ENCODE data around the gene EPOP. TPM values are rescaled to one million over a fixed set of nuclear protein-coding genes. Genes with fewer than 3 reads are reported as not detected.
A peak's percentile ranks its signal among the peaks of the same experiment; 100 is the strongest.

EPOP gene
- total and polyA plus RNA-seq, 2 of the 13 experiments (the other 11 are each of a cell fraction or from before 2014, with no cell fraction given) = 14.7 to 37.8 TPM

DNA sequence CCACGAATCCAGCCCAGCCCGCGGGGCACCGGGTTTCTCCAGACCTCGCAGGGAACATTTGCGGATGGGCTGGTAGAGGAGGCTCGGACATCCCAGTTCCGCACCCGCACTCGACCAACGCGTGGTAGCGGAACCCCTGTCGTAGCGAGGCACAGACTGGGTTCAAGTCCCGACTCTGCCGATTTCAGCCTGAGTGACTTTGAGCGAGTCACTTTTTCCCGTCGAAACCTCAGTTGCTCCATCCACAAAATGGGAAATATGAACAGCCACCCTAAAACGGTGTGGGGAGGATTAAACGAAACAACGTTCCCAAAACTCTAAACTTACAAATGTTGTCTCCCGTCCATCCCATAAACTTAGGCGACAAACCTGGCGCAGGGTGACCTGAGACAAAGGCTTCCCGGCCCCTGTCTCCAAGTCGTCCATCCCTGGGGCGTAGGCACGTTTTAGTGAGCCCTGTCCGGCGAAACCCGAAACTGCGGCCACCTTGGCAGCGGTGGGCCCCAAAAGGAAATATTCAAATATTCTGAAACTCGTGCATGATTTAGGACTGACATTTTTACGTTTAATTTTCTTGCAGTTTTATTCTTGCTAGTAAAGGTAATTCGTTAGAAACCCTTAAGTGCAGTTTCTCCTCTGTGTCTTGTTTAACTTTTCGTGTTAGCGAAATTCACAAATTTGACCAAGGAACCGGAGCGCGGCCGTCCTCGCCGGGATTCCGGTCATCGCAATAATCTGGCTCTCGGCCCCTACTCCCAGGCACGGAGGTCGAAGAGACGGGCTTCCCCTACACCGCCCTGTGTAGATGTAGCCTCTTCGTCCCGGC lies 28.4 kb upstream of the EPOP start:
- WGBS (ENCODE audit: low lambda C conversion rate) = 2% methylated on average over 45 of the region's 55 CpGs
- intact Hi-C loops (cut with micrococcal nuclease; ENCODE audit: unreplicated experiment) = no loop called here
- DNase-seq (ENCODE audit: low spot score) = no peak
- peaks cover 2 to 11% of the 10 kb centered on the region in 2 experiments for H3K36me3 ChIP-seq (replicated peaks in 1 of 2; ENCODE audit: control insufficient read depth in 1 of 2, insufficient read depth in 2 of 2, low read length in 2 of 2)
- peak overlapping the region; percentile 99 for H3K4me2 ChIP-seq (ENCODE audit: low read depth, low read length)
- no peak for ATAC-seq
- FAIRE-seq = no peak
- peaks cover 45% of the 10 kb centered on the region for H3K79me2 ChIP-seq (ENCODE audit: insufficient read depth, low read length)
- CTCF ChIA-PET (ENCODE audit: low intra/inter-chr PET ratio, low total read pairs) = interaction anchor here (1.8 kb wide), 1 partner anchor 27 kb away, joined by 4 read pairs; the partner anchor contains the start of gene CISD3
- TSS peak; percentile 81 for BruUV-seq (replicated peaks)
- peak overlapping the region; percentile 89 for H3K9ac ChIP-seq (ENCODE audit: insufficient read depth, low read depth, low read length)
- H4K20me1 ChIP-seq (ENCODE audit: insufficient read depth, low read length) = peaks cover 12% of the 10 kb centered on the region
- in situ Hi-C loops (cut with HindIII; ENCODE audit: extremely low pct_ligation_motif_present, low pct_unique_long_range_greater_than_20kb) = no loop called here
- no peak overlapping the region for H2AFZ ChIP-seq (ENCODE audit: low read length)
- peak overlapping the region; percentile 63 to 99 (median 71) for H3K4me3 ChIP-seq (replicated peaks in 1 of 3; ENCODE audit: insufficient read depth in 1 of 3, low read depth in 2 of 3, low read length in 3 of 3)
- H3K4me1 ChIP-seq (ENCODE audit: insufficient read depth, low read length) = peaks cover 67% of the 10 kb centered on the region
- no peaks in the 10 kb centered on the region for H3K9me3 ChIP-seq (ENCODE audit: low read length)
- POLR2A ChIA-PET = interaction anchor here (0.7 to 8.9 kb wide), 21 partner anchors 11 to 167 kb away, joined by 3 to 106 read pairs (median 6); partner anchors contain the start of genes CISD3, EPOP, LASP1 and PSMB3
- H3K27me3 ChIP-seq (ENCODE audit: control insufficient read depth in 1 of 2, insufficient read depth in 2 of 2, low read length in 2 of 2) = no peaks in the 10 kb centered on the region; a peak in 1 of 5 replicates
- H3K27ac ChIP-seq (ENCODE audit: extremely low read length, insufficient read depth, low read length) = peak overlapping the region; percentile 99
- peak; percentile 6; the same call in 1 of the 2 replicates for TF ChIP-seq ZNF572 (CRISPR knock-in tag; IDR thresholded peaks at IDR 0.05)
- TF ChIP-seq, protein P1, sequence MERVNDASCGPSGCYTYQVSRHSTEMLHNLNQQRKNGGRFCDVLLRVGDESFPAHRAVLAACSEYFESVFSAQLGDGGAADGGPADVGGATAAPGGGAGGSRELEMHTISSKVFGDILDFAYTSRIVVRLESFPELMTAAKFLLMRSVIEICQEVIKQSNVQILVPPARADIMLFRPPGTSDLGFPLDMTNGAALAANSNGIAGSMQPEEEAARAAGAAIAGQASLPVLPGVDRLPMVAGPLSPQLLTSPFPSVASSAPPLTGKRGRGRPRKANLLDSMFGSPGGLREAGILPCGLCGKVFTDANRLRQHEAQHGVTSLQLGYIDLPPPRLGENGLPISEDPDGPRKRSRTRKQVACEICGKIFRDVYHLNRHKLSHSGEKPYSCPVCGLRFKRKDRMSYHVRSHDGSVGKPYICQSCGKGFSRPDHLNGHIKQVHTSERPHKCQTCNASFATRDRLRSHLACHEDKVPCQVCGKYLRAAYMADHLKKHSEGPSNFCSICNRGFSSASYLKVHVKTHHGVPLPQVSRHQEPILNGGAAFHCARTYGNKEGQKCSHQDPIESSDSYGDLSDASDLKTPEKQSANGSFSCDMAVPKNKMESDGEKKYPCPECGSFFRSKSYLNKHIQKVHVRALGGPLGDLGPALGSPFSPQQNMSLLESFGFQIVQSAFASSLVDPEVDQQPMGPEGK (CRISPR knock-in tag; IDR thresholded peaks at IDR 0.05) = peak; percentile 7; the same call in 1 of the 2 replicates
- TF ChIP-seq, protein P2, sequence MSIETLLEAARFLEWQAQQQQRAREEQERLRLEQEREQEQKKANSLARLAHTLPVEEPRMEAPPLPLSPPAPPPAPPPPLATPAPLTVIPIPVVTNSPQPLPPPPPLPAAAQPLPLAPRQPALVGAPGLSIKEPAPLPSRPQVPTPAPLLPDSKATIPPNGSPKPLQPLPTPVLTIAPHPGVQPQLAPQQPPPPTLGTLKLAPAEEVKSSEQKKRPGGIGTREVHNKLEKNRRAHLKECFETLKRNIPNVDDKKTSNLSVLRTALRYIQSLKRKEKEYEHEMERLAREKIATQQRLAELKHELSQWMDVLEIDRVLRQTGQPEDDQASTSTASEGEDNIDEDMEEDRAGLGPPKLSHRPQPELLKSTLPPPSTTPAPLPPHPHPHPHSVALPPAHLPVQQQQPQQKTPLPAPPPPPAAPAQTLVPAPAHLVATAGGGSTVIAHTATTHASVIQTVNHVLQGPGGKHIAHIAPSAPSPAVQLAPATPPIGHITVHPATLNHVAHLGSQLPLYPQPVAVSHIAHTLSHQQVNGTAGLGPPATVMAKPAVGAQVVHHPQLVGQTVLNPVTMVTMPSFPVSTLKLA (IDR thresholded peaks at IDR 0.05) = no peak
- peak; percentile 69; the same call in 1 of the 2 replicates for TF ChIP-seq ZNF674 (CRISPR knock-in tag; IDR thresholded peaks at IDR 0.05; ENCODE audit: low read depth)
- TF ChIP-seq DNMT3B (CRISPR knock-in tag; conservative IDR thresholded peaks at IDR 0.05) = peak; percentile 2; the same call in 1 of the 2 replicates
- TF ChIP-seq WIZ (CRISPR knock-in tag; IDR thresholded peaks at IDR 0.05) = 0 out of 2 replicates have a peak, but pooled peaks have one; percentile 48
- TF ChIP-seq ZNF33A (CRISPR knock-in tag; IDR thresholded peaks at IDR 0.05; ENCODE audit: borderline replicate concordance) = peak; percentile 78; the same call in 1 of the 2 replicates
- peak; percentile 96 for TF ChIP-seq AGO2 (optimal IDR thresholded peaks at IDR 0.05; ENCODE audit: low read depth, low read length)
- TF ChIP-seq GTF2F1 (IDR thresholded peaks at IDR 0.05; ENCODE audit: low read length) = no peak
- no peak for TF ChIP-seq SMARCE1 (IDR thresholded peaks at IDR 0.05; ENCODE audit: borderline replicate concordance)
- TF ChIP-seq, protein P3, sequence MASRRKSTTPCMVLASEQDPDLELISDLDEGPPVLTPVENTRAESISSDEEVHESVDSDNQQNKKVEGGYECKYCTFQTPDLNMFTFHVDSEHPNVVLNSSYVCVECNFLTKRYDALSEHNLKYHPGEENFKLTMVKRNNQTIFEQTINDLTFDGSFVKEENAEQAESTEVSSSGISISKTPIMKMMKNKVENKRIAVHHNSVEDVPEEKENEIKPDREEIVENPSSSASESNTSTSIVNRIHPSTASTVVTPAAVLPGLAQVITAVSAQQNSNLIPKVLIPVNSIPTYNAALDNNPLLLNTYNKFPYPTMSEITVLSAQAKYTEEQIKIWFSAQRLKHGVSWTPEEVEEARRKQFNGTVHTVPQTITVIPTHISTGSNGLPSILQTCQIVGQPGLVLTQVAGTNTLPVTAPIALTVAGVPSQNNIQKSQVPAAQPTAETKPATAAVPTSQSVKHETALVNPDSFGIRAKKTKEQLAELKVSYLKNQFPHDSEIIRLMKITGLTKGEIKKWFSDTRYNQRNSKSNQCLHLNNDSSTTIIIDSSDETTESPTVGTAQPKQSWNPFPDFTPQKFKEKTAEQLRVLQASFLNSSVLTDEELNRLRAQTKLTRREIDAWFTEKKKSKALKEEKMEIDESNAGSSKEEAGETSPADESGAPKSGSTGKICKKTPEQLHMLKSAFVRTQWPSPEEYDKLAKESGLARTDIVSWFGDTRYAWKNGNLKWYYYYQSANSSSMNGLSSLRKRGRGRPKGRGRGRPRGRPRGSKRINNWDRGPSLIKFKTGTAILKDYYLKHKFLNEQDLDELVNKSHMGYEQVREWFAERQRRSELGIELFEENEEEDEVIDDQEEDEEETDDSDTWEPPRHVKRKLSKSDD (CRISPR knock-in tag; IDR thresholded peaks at IDR 0.05; ENCODE audit: low read depth) = peak; percentile 19; the same call in 1 of the 2 replicates
- TF ChIP-seq, protein P4, sequence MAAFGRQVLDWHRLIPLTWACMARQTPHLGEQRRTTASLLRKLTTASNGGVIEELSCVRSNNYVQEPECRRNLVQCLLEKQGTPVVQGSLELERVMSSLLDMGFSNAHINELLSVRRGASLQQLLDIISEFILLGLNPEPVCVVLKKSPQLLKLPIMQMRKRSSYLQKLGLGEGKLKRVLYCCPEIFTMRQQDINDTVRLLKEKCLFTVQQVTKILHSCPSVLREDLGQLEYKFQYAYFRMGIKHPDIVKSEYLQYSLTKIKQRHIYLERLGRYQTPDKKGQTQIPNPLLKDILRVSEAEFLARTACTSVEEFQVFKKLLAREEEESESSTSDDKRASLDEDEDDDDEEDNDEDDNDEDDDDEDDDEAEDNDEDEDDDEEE (CRISPR knock-in tag; IDR thresholded peaks at IDR 0.05) = 0 out of 2 replicates have a peak, but pooled peaks have one; percentile 25
- peak; percentile 67; the same call in 1 of the 2 replicates for TF ChIP-seq STAT5B (CRISPR knock-in tag; IDR thresholded peaks at IDR 0.05)
- no peak for TF ChIP-seq ZNF746 (CRISPR knock-in tag; IDR thresholded peaks at IDR 0.05)
- no peak for TF ChIP-seq ATM (IDR thresholded peaks at IDR 0.05; ENCODE audit: borderline replicate concordance)
- no peak for TF ChIP-seq YEATS2 (CRISPR knock-in tag; IDR thresholded peaks at IDR 0.05; ENCODE audit: borderline replicate concordance)
